Gastrocnemius medialis (tissue), 4 donors: ENCODE data around the gene COPS3. TPM values are rescaled to one million over a fixed set of nuclear protein-coding genes. Genes with fewer than 3 reads are reported as not detected.
A peak's percentile ranks its signal among the peaks of the same experiment; 100 is the strongest.

Experiments
- ATAC-seq, 2 donors: fragments of 150-250 bp; one replicate each; pipeline ENCODE4 v1.9.1; 2016
- DNase-seq, 2 donors: peaks; one replicate each; pipeline ENCODE4 v3.0.0-alpha.2; 2019
- H3K27ac ChIP-seq, 4 donors: fragments of 200-600 bp; sonication (generic); 1 replicate in 1 of 4; 2 replicates in 3 of 4; pipeline ENCODE4 v1.5.1; 2016 to 2018; ENCODE audit warnings: mild to moderate bottlenecking in 2 of 4, moderate library complexity in 1 of 4
- H3K27me3 ChIP-seq, 3 donors: fragments of 200-600 bp; sonication (generic) in 2 of 3; 1 replicate in 1 of 3; 2 replicates in 2 of 3; pipeline versions ENCODE4 v1.5.1 to v1.6.0; 2016 to 2019; ENCODE audit warnings: mild to moderate bottlenecking in 1 of 3, moderate library complexity in 1 of 3
- H3K36me3 ChIP-seq, 2 donors: fragments of 200-600 bp; sonication (generic) in 1 of 2; one replicate each; pipeline ENCODE4 v1.5.1; 2017 to 2018
- H3K4me1 ChIP-seq, 2 donors: fragments of 200-600 bp; sonication (generic) in 1 of 2; one replicate each; pipeline ENCODE4 v1.5.1; 2016 to 2017; ENCODE audit warnings: mild to moderate bottlenecking in 2 of 2
- H3K4me3 ChIP-seq, 4 donors: fragments of 200-600 bp; sonication (generic) in 3 of 4; 1 replicate in 1 of 4; 2 replicates in 3 of 4; pipeline ENCODE4 v1.5.1; 2016 to 2019; ENCODE audit warnings: mild to moderate bottlenecking in 2 of 4
- H3K9me3 ChIP-seq, 3 donors: fragments of 200-600 bp; sonication (generic) in 2 of 3; 1 replicate in 1 of 3; 2 replicates in 2 of 3; pipeline ENCODE4 v1.5.1; 2016 to 2019
- POLR2A ChIP-seq, 2 donors: fragments of 450-650 bp; IDR thresholded peaks; one replicate each; pipeline ENCODE4 v1.6.1; 2017; ENCODE audit warnings: antibody characterized with exemption in 2 of 2, mild to moderate bottlenecking in 2 of 2, moderate library complexity in 2 of 2
- in situ Hi-C, 4 donors: fragments of 200-750 bp; cut with MboI; loops; one replicate each; pipeline versions ENCODE4 v1.15.0 to v1.8.0; 2017; ENCODE audit warnings: low sequenced_read_pairs in 4 of 4
- intact Hi-C: fragments of 100-400 bp; cut with DNase I; formaldehyde crosslinking; loops from one replicate; pipeline ENCODE4 v1.15.1; 2023; ENCODE audit warnings: low total_unique reads
- total RNA-seq, 4 donors: library from RNA; depleted of rRNA; stranded (reverse); fragments of >200 nt; gene quantifications; one replicate each; pipeline versions ENCODE4 v1.1.0 to v1.2.3, GENCODE V29; 2016
- TF ChIP-seq, protein P1 (sequence below), 5 experiments: fragments of 450-650 bp in 3 of 5; fragments of 200-600 bp in 2 of 5; sonication (generic) in 2 of 5; IDR thresholded peaks in 4 of 5; conservative IDR thresholded peaks in 1 of 5; 1 replicate in 4 of 5; 2 replicates in 1 of 5; pipeline ENCODE4 v1.5.1; 2016 to 2019; ENCODE audit warnings: antibody characterized with exemption in 5 of 5, mild to moderate bottlenecking in 3 of 5, moderate library complexity in 3 of 5

COPS3 gene
- total RNA-seq, 4 donors from 2014 or later = 145 to 249 (median 175) TPM

DNA sequence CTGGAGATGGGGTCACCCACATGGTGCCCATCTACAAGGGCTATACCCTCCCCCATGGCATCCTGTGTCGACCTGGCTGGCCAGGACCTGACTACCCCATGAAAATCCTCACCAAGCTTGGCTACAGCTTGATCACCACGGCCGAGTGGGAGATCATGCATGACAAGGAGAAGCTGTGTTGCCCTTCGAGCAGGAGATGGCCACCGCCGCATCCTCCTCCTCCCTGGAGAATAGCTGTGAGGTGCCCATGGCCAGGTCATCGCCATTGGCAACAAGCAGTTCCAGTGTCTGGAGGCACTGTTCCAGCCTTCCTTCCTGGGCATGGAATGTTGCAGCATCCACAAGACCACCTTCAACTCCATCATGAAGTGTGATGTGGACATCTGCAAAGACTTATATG lies 38.8 kb downstream of the COPS3 start:
- ATAC-seq = no peak
- Histone ChIP-seq H3K27ac (no peak overlapping the region), H3K36me3 (peaks cover 0 to 19% of the 10 kb centered on the region in 2 donors), H3K9me3 (no peaks in the 10 kb centered on the region), H3K27me3 (no peaks in the 10 kb centered on the region), H3K4me1 (peaks cover 0 to 8% of the 10 kb centered on the region in 2 donors), H3K4me3 (no peak overlapping the region)
- DNase-seq = no peak
- in situ Hi-C loops = no loop called here
- intact Hi-C loops = no loop called here
- no peak for TF ChIP-seq POLR2A (IDR thresholded peaks at IDR 0.05)

DNA sequence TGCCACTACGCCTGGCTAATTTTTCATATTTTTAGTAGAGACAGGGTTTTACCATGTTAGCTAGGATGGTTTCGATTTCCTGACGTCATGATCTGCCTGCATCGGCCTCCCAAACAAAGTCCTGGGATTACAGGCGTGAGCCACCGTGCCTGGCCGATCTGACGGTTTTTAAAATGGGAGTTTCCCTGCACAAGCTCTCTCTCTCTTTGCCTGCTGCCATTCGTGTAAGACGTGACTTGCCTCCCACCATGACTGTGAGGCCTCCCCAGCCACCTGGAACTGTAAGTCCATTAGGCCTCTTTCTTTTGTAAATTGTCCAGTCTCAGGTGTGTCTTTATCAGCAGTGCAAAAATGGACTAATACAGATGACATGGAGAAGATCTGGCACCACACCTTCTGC lies 39.4 kb downstream of the COPS3 start:
- intact Hi-C loops = no loop called here

DNA sequence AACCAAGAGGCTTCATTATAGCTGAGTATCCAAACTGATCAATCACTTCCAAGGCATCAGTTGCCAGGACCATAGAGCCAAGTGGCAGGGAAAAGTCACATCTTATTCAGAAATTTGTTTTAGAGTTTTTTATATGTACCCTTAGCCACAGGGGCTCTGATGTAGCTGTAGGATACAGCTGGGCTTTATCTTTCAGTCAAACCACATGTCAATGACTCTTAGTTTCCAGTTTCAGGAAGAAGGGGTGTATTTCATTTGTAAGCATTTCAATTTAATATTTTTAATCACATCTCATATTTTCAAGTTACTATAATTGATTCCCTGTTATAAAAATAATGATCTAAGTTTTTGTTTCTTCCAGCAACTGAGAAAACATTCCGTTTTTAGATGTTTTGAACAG lies 41.2 kb downstream of the COPS3 start:
- Histone ChIP-seq H3K4me1 (peaks cover 13 to 20% of the 10 kb centered on the region in 2 donors), H3K27ac (no peak overlapping the region), H3K4me3 (no peak overlapping the region), H3K36me3 (no peaks in the 10 kb centered on the region), H3K27me3 (no peaks in the 10 kb centered on the region), H3K9me3 (no peaks in the 10 kb centered on the region)
- in situ Hi-C loops = no loop called here
- TF ChIP-seq, protein P1, sequence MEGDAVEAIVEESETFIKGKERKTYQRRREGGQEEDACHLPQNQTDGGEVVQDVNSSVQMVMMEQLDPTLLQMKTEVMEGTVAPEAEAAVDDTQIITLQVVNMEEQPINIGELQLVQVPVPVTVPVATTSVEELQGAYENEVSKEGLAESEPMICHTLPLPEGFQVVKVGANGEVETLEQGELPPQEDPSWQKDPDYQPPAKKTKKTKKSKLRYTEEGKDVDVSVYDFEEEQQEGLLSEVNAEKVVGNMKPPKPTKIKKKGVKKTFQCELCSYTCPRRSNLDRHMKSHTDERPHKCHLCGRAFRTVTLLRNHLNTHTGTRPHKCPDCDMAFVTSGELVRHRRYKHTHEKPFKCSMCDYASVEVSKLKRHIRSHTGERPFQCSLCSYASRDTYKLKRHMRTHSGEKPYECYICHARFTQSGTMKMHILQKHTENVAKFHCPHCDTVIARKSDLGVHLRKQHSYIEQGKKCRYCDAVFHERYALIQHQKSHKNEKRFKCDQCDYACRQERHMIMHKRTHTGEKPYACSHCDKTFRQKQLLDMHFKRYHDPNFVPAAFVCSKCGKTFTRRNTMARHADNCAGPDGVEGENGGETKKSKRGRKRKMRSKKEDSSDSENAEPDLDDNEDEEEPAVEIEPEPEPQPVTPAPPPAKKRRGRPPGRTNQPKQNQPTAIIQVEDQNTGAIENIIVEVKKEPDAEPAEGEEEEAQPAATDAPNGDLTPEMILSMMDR (IDR thresholded peaks at IDR 0.05 in 4 of 5, conservative IDR thresholded peaks at IDR 0.05 in 1 of 5) = no peak
- no peak for TF ChIP-seq POLR2A (IDR thresholded peaks at IDR 0.05)
- DNase-seq (no peak), ATAC-seq (no peak)
- intact Hi-C loops = loop anchor here (5.0 kb wide), 2 partner anchors 352 to 542 kb away; partner anchors contain the start of gene PEMT

More for the DNA sequence above, 39.4 kb downstream of the COPS3 start:
- H3K36me3 ChIP-seq = peaks cover 0 to 13% of the 10 kb centered on the region in 2 donors
- no peaks in the 10 kb centered on the region for H3K27me3 ChIP-seq
- ATAC-seq (no peak), DNase-seq (no peak)
- H3K27ac ChIP-seq = no peak overlapping the region
- peaks cover 0 to 8% of the 10 kb centered on the region in 2 donors for H3K4me1 ChIP-seq
- no peak overlapping the region for H3K4me3 ChIP-seq
- H3K9me3 ChIP-seq = no peaks in the 10 kb centered on the region
- in situ Hi-C loops = no loop called here
- TF ChIP-seq, protein P1 (IDR thresholded peaks at IDR 0.05 in 4 of 5, conservative IDR thresholded peaks at IDR 0.05 in 1 of 5) = no peak
- no peak for TF ChIP-seq POLR2A (IDR thresholded peaks at IDR 0.05)

DNA sequence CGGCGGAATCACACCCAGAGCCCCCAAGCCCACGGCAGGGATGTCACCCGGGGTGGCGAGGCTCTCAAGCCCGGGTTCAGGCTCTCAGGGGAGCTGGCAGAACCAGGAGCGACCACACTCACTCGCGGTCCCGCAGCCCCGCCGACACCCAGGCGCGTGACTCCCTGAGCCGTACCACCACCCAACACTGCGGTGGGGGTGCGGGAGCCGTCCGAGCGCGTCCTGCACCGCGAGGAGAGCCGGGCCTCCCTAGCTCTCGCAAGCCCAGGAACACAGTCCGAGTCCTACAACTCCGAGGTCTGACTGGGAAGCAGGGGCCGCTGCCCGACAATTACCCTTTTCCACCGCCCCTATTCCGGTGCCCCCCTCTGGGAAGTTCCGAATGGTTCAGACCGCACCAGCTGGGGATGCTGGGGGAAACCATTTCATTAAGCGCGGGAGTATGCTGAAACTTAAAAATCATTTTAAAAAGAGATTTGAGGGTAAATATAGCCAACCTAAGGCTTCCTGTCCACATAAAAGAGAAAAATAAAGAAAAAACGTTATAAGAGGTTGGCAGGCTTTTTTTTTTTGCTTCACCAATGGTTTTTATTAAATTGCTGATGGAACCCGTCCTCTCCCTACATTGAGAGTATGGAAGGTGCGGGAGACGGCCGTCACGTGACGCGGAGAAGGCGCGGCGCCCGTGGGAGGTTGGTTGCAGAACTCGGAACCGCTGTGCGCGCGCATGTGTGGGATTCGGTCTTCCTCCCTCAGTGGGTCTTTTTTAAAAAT lies 43.8 kb downstream of the COPS3 start, which contains the start of gene FLCN:
Gene FLCN, minus strand, starts transcription at position 143 of the 774 bp plus-strand sequence. CDS start 9,031 bp downstream, outside the sequence.
- Histone ChIP-seq H3K27me3 (no peaks in the 10 kb centered on the region), H3K27ac (peak within 1 kb of the TSS; percentile 98 to 100 (median 100)), H3K4me1 (peaks cover 24 to 38% of the 10 kb centered on the region in 2 donors), H3K36me3 (peaks cover 0 to 8% of the 10 kb centered on the region in 2 donors), H3K4me3 (peak within 1 kb of the TSS; percentile 90 to 100 (median 100)), H3K9me3 (no peaks in the 10 kb centered on the region)
- intact Hi-C loops (loop anchor here (2.0 to 5.0 kb wide), 4 partner anchors 44 to 545 kb away; partner anchors contain the start of genes COPS3 and PEMT), in situ Hi-C loops (no loop called here)
- peak; percentile 96 for TF ChIP-seq POLR2A (IDR thresholded peaks at IDR 0.05)
- TF ChIP-seq, protein P1 (IDR thresholded peaks at IDR 0.05 in 4 of 5, conservative IDR thresholded peaks at IDR 0.05 in 1 of 5) = peak in 2 of 5 experiments; percentile 46 to 54
- ATAC-seq (peak; percentile 65 to 67), DNase-seq (peak; percentile 80 to 89)
